ENCODE measurements around the gene FBL.
"Not testable (repeated sequence)": the region's sequence is repeated elsewhere in the genome, so short reads cannot be mapped to it uniquely, and the experiment has no call there.

The FBL gene

DNA sequence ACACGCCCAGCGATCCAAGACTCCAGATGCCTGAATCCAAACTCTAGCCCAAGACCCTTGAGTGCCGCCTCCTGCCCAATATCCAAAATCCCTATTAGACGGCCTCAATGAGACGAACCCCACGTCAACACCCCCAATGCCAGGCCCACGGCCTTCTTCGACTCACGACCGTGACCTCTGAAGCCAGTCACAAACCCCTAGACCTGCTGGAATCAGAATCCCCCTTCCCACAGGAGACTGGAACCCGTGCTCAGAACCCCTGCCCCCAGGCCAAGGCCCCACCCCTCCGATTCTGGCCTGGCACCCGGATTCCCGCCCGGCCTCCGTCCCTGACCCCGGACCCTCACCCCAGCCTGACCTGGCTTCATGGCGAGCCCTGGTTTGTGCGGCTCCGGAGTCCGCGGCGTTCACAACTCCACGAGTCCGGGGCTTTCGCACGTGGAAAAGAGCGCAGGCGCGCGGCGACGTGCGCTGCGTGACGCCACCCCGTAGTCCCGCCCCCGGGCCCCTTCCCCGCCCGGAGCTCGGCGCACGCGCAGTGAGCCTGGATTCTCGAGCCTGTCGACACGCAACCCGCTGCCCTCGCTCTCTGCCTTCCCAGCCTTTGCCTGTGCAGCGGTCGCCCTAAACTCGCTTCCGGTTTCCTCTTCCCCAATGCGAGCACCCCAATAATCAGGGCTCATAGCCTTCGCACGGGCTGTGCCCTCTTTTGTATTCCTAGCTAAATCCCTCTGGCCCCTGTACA is at the start of gene FBL:
Gene FBL, minus strand, starts transcription at position 447 of the 745 bp plus-strand sequence. Its CDS starts 79 bp downstream, at position 368.
- DNase-seq = peak; percentile 88

GRCh38 chr19:39895096-39895495 is 48.9 kb upstream of the FBL start:
- not testable (repeated sequence) for DNase-seq

- not testable (repeated sequence) for DNase-seq
Measured at GRCh38 chr19:39894236-39894606, 48.0 kb upstream of the FBL start.

GRCh38 chr19:39893366-39894235 is 47.4 kb upstream of the FBL start:
- DNase-seq = not testable (repeated sequence)

- not testable (repeated sequence) for DNase-seq
Measured at GRCh38 chr19:39892506-39892902, 46.3 kb upstream of the FBL start.

GRCh38 chr19:39891660-39892505 is 45.7 kb upstream of the FBL start:
- not testable (repeated sequence) for DNase-seq

- DNase-seq = no peak
Measured at GRCh38 chr19:39890755-39891551, 44.8 kb upstream of the FBL start.

DNA sequence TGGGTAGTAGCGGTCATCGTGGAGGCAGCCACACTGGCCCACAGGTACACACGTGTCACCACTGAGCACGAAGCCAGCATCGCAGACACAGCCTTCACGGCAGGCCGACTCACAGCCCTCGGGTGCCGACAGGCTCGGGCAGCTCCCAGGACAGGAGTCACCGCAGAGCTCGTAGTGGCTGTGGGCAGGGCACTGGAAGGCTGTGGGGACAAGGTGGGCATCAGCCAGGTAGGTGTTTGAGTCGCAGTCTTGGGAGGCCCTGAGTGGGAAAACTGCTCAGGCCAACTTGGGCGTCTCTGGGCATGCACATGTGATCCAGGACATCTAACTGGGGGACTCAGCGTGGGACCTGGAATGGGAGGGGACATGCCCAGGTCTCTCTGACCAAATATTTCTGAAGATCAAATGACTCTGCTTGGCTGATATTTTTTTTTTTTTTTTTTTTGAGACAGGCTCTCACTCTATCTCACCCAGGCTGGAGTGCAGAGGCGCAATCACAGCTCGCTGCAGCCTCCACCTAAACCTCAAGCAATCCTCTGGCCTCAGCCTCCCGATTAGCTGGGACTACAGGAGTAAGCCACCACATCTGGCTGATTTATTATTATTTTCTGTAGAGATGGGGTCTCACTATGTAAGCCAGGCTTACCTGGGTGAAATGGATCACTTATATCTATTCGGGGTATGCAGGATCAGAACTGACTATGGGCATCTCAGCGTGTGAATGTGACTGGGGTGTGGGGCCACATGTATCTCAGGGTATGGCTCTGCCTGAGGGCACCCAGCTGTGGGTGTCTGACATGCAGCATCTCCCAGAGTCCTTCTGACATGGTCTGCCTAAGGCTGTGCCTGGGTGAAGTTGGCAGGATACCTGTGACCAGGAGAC is 43.9 kb upstream of the FBL start:
- DNase-seq = not testable (repeated sequence)

DNA sequence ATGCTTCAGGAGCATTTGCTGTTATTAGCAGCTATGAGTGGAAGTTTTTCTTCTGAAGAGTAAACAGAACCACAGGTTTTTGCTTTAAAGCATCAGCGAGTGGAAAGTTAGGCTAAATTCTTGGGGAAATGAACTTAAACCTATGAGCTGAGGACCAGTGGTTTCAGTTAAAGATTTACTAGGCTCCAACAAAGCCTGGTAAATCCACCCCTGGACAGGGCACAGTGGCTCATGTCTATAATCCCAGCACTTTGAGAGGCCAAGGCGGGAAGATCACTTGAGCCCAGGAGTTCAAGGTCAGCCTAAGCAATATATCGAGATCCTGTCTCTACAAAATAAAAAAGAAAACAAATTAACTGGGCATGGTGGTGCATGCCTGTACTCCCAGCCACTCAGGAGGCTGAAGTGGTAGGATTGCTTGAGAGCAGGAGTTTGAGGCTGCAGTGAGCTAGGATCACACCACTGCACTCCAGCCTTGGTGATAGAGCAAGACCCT is 41.3 kb upstream of the FBL start:
- not testable (repeated sequence) for DNase-seq

DNA sequence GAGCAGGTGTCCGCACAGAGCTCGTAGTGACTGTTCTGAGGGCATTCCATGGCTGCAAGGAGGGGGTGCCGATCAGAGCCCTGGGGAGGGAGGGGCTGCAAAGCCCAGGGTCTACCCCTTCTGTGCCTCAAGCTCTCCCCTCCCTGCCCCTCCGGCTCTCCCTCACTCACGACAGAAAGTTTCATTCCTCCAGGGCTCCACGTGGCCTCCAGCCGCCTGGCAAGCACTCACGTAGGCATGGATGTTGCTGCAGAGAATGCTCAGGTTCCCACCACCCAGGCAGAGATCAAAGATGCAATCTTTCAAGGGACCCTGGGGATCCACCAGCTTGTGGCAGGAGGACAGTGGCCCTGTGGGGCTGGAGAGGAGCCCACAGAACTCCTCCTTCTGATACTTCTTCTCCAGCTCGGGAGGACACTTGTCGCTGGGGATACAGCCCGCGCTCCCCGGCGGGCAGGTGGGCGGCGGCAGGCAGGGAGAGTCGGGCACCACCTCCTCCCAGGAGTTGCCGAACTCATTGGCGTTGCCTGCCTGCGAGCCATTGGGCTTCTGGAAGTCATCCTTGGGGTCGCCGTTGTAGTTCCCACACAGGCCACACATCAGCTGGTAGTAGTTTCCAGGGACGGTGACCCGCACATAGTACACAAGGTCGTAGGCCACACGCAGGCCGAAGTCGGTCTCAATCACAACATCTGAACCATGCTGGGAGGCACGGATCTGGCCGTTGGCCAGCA is 39.8 kb upstream of the FBL start:
- DNase-seq = not testable (repeated sequence)

DNA sequence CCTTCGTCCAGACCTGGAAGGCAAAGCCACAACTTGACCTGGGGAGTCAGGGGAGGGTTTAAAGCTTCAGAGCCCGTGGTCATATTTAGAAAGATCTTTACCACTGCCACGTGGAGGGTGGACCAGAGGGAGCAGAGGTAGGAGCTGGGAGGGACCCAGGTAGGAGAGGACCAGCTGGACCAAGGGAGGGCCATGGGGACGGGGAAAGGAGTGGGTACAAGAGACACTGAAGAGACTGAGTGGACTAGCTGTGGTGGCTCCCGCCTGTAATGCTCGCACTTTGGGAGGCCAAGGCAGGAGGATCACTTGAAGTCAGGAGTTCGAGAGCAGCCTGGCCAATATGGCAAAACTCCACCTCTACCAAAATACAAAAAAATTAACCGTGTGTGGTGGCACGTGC is 38.5 kb upstream of the FBL start:
- not testable (repeated sequence) for DNase-seq

DNA sequence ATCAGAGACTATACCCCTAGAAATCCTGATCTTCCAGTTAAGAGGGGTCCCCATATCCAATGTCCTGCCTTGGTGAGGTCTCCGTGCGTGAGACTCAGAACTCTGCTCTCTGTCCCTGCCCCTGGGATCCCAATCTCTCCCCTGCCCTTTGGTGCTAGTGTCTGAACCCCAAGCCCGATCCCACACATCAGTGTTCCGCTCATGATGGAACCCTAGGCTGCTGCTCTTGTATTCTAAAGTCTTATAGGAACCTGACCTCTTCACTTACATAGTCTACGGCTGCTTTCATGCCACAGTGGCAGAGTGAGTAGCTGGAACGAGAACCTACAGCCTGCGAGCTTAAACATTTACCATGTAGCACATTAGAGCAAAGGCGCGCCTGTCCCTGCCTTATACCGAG is 36.5 kb upstream of the FBL start:
- not testable (repeated sequence) for DNase-seq

GRCh38 chr19:39881495-39882110 is 35.4 kb upstream of the FBL start:
- peak; percentile 32 to 35 for DNase-seq

GRCh38 chr19:39880241-39880640 is 34.1 kb upstream of the FBL start:
- DNase-seq = not testable (repeated sequence)

GRCh38 chr19:39879796-39880195 is 33.6 kb upstream of the FBL start:
- DNase-seq = not testable (repeated sequence)

DNA sequence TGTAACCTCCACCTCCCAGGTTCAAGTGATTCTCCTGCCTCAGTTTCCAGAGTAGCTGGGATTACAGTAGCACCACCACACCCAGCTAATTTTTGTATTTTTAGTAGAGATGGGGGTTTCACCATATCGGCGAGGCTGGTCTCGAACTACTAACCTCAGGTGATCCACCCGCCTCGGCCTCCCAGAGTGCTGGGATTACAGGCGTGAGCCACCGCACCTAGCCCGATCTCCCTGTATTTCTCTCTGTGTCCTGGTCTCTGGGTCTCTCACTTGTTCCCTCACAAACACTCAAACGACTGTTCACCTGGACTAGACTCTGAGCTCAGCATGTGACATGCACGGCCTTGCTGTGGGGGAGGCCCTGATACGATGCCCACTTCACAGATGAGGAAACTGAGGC is 32.7 kb upstream of the FBL start:
- DNase-seq = not testable (repeated sequence)

DNA sequence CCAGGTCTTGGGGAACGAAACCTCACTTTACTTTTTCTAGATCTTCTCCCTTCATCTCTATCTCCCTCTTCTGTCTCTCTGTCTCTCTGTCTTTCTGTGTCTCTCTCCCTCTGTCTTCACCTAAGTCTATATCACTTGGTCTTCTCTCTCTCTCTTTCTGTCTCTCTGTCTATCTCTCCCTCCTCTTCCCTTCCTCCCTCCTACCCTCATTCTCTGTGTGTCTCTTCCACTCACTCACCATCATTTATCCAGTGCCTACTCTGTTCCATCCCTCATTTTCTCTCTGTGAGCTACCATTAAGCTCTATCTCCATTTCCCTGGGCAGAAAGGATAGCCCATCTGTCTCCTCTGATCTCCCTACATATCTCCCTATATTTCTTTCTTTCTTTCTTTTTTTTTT is 32.2 kb upstream of the FBL start:
- DNase-seq = no peak

DNA sequence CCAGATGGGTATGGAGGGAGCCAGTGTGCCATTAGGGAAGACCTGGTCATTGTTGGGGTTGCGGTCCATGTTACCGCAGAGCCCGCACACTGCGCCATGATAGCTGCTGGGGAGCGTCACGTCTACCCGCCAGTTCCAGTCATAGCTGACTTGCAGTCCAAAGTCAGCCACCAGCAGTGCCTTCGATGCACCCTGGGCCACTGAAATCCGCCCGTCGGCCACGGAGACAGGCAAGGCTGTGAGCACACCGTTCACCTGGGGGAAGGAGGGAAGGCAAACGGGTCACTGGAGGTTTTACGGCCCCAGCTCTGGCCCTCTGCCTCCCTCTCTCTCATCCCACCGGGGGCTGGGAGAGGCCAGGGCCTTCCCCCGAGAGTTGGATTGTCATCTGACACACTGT is 31.8 kb upstream of the FBL start:
- not testable (repeated sequence) for DNase-seq

DNA sequence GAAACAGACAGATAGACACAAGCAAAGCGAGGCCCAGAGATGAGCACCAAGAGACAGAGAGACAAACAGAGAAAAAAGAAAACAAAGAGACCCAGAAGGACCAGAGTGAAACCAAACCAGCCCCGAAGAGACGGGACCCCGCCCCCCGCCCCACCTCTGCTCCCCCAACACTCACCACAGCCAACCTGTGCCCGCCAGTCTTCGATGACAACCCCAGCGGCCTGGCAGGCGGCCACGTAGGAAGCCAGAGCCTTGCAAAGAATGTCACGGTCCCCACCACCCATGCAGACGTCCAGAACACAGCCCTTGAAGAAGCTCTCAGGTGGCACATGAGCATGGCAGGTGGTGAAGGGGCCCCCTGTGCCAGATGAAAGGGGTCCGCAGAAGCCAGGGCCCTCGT is 31.3 kb upstream of the FBL start:
- DNase-seq = not testable (repeated sequence)

GRCh38 chr19:39876486-39876885 is 30.3 kb upstream of the FBL start:
- DNase-seq = not testable (repeated sequence)

Data from AML-193 (cell line).